B cell (primary cell): ENCODE data around the gene RNASEH2C. TPM values are rescaled to one million over a fixed set of nuclear protein-coding genes. Genes with fewer than 3 reads are reported as not detected.

ENCODE experiments used
- ATAC-seq: fragments of 200-7000 bp; cut with Tn5 transposase; one replicate; pipeline ENCODE4 v1.10.0; 2021; ENCODE audit warnings: low read depth, mild to moderate bottlenecking, moderate number of reproducible peaks, moderate library complexity
- CTCF ChIA-PET: fragments of 350-600 bp; sonication (Branson Sonifier 250); formaldehyde crosslinking; loops from one replicate; lab custom pipeline; 2021; ENCODE audit warnings: antibody characterized with exemption, inconsistent platforms; lab: Charles Lee
- POLR2A ChIA-PET: fragments of 350-600 bp; sonication (Branson Sonifier 250); formaldehyde crosslinking; loops from one replicate; lab custom pipeline; 2021; ENCODE audit warnings: antibody characterized with exemption; lab: Charles Lee
- DNase-seq: peaks from one replicate; pipeline ENCODE4 v3.0.0; 2013
- H2AFZ ChIP-seq: 2 replicates; pipeline ENCODE4 v1.6.1; 2012; ENCODE audit warnings: mild to moderate bottlenecking, low read depth, low read length; ENCODE audit not compliant: insufficient read depth, poor library complexity, severe bottlenecking
- H3K27ac ChIP-seq, 2 donors: 1 replicate in 1 of 2; 2 replicates in 1 of 2; pipeline ENCODE4 v1.5.1; 2012 to 2013; ENCODE audit warnings: low read length in 2 of 2, mild to moderate bottlenecking in 2 of 2, moderate library complexity in 1 of 2
- H3K27me3 ChIP-seq, 4 experiments: fragments of 200-600 bp in 1 of 4; sonication (generic) in 1 of 4; replicated peaks in 1 of 4; 1 replicate in 2 of 4; 2 replicates in 2 of 4; pipeline versions ENCODE4 v1.6.1 to v1.7.0; 2013 to 2016; ENCODE audit warnings: low read length in 3 of 4, mild to moderate bottlenecking in 2 of 4, mixed read lengths in 1 of 4, moderate library complexity in 1 of 4; ENCODE audit not compliant: insufficient read depth in 4 of 4, control insufficient read depth in 3 of 4; ENCODE audit errors: control extremely low read depth in 1 of 4
- H3K36me3 ChIP-seq, 2 experiments: replicated peaks in 1 of 2; 1 replicate in 1 of 2; 2 replicates in 1 of 2; pipeline versions ENCODE4 v1.6.1 to v1.7.1; 2013; ENCODE audit warnings: low read length in 1 of 2; ENCODE audit not compliant: insufficient read depth in 2 of 2, control insufficient read depth in 1 of 2; ENCODE audit errors: control extremely low read depth in 1 of 2, extremely low read depth in 1 of 2
- H3K4me1 ChIP-seq, 2 donors: fragments of 200-600 bp in 1 of 2; sonication (generic) in 1 of 2; 1 replicate in 1 of 2; 2 replicates in 1 of 2; pipeline versions ENCODE4 v1.5.1 to v1.6.1; 2013 to 2017; ENCODE audit warnings: low read length in 2 of 2; ENCODE audit not compliant: control insufficient read depth in 2 of 2, insufficient read depth in 2 of 2
- H3K4me2 ChIP-seq: replicated peaks from 2 replicates; pipeline ENCODE3; 2012; ENCODE audit warnings: mild to moderate bottlenecking, low read depth, low read length; ENCODE audit not compliant: poor library complexity, severe bottlenecking
- H3K4me3 ChIP-seq, 5 experiments: fragments of 200-600 bp in 1 of 5; sonication (generic) in 1 of 5; 1 replicate in 3 of 5; 2 replicates in 2 of 5; pipeline versions ENCODE4 v1.5.1 to v1.7.0; 2011 to 2016; ENCODE audit warnings: low read length in 4 of 5, mild to moderate bottlenecking in 4 of 5, low read depth in 2 of 5, control low read depth in 1 of 5, moderate library complexity in 1 of 5; ENCODE audit not compliant: insufficient read depth in 1 of 5; ENCODE audit errors: control extremely low read depth in 1 of 5, extremely low read depth in 1 of 5
- H3K79me2 ChIP-seq: fragments of 200-600 bp; sonication (generic); one replicate; pipeline ENCODE4 v1.6.0; 2016; ENCODE audit warnings: low read length; ENCODE audit not compliant: control insufficient read depth, insufficient read depth
- H3K9ac ChIP-seq: fragments of 200-600 bp; sonication (generic); 2 replicates; pipeline ENCODE4 v1.6.1; 2017; ENCODE audit warnings: mild to moderate bottlenecking, low read length, moderate library complexity
- H3K9me3 ChIP-seq, 3 donors: one replicate each; pipeline versions ENCODE4 v1.6.1 to v1.7.1; 2013; ENCODE audit warnings: low read length in 2 of 3; ENCODE audit not compliant: control insufficient read depth in 2 of 3, insufficient read depth in 1 of 3; ENCODE audit errors: control extremely low read depth in 1 of 3
- H4K20me1 ChIP-seq: 2 replicates; pipeline ENCODE4 v1.6.0; 2012; ENCODE audit warnings: mild to moderate bottlenecking, low read length; ENCODE audit not compliant: insufficient read depth, control insufficient read depth, poor library complexity, severe bottlenecking
- H3K27ac Mint-ChIP-seq: one replicate; pipeline ENCODE4 v1.8.0; 2021; ENCODE audit warnings: mixed read lengths
- H3K27me3 Mint-ChIP-seq: one replicate; pipeline ENCODE4 v1.8.0; 2021; ENCODE audit warnings: mixed read lengths
- H3K4me1 Mint-ChIP-seq: one replicate; pipeline ENCODE4 v1.8.0; 2021; ENCODE audit warnings: mixed read lengths
- H3K4me3 Mint-ChIP-seq: one replicate; pipeline ENCODE4 v1.8.0; 2021; ENCODE audit warnings: mixed read lengths
- H3K9me3 Mint-ChIP-seq: one replicate; pipeline ENCODE4 v1.8.0; 2022; ENCODE audit warnings: mixed read lengths; ENCODE audit not compliant: insufficient read depth
- EZH2 ChIP-seq: IDR thresholded peaks from 2 replicates; pipeline ENCODE4 v1.6.1; 2012; ENCODE audit warnings: borderline replicate concordance, low read depth, mild to moderate bottlenecking, moderate library complexity, low read length; ENCODE audit not compliant: insufficient read depth, poor library complexity, severe bottlenecking
- WGBS: methylation state at CpG from one replicate; pipeline ENCODE4 v1.1.5; 2013; ENCODE audit warnings: missing lambda C conversion rate; ENCODE audit not compliant: insufficient coverage; 5-methylcytosine and 5-hydroxymethylcytosine counted together
- intact Hi-C: fragments of 100-400 bp; cut with micrococcal nuclease; formaldehyde crosslinking; loops from one replicate; pipeline ENCODE4 v1.10.0; 2022
- polyA plus RNA-seq: library from polyadenylated mRNA; depleted of rRNA; stranded (reverse); fragments of >200 nt; gene quantifications from 2 replicates; pipeline ENCODE4 v1.2.3, GENCODE V29; 2012
- total RNA-seq, 2 donors: library from RNA; stranded (reverse); fragments of 120-200 nt in 1 of 2; gene quantifications; 1 replicate in 1 of 2; 2 replicates in 1 of 2; pipeline versions ENCODE4 v1.2.3 to v1.2.4, GENCODE V29; 2013 to 2022
- TF ChIP-seq, protein P1 (sequence below): fragments of 200-600 bp; IDR thresholded peaks from one replicate; pipeline ENCODE4 v1.8.0; 2022; ENCODE audit warnings: antibody characterized with exemption, mild to moderate bottlenecking

Gene RNASEH2C
- total and polyA plus RNA-seq, 2 donors (not counting 1 experiment from before 2014, with no cell fraction given): 75.3 to 95.0 TPM

DNA sequence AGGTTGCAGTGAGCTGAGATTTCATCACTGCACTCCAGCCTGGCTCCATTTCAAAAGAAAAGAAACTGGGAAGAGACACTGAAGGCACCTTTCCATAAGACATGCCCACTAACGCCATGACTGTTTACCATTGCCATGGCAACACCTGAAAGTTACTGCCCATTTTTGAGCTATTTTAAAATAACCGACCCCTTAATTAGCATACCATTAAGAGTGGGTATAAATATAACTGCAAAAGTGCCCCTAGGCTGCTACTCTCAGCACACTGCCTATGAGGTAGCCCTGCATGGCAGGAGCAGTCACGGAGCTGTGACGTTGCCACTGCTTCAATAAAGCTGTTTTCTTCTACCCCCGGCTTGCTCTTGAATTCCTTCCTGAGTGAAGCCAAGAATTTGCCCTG lies 9.9 kb upstream of the RNASEH2C start:
- no peaks in the 10 kb centered on the region for H4K20me1 ChIP-seq
- DNase-seq (no peak), ATAC-seq (no peak)
- H3K27ac ChIP-seq: no peak overlapping the region
- ChIA-PET CTCF (no interaction called here), POLR2A (no interaction called here)
- H3K27ac Mint-ChIP-seq: no peak overlapping the region
- no peaks in the 10 kb centered on the region for H3K79me2 ChIP-seq
- H3K36me3 ChIP-seq: no peaks in the 10 kb centered on the region
- no peak overlapping the region for H3K4me3 Mint-ChIP-seq
- no peak overlapping the region for H2AFZ ChIP-seq
- H3K4me3 ChIP-seq: no peak overlapping the region
- H3K9me3 Mint-ChIP-seq: peaks cover 2% of the 10 kb centered on the region
- peaks cover 24% of the 10 kb centered on the region for H3K27me3 Mint-ChIP-seq
- no peaks in the 10 kb centered on the region for H3K4me1 Mint-ChIP-seq
- intact Hi-C loops: no loop called here
- H3K4me2 ChIP-seq: no peak overlapping the region
- no peaks in the 10 kb centered on the region for H3K9me3 ChIP-seq
- WGBS: 85% methylated on average over 2 of the region's 5 CpGs
- TF ChIP-seq, protein P1, sequence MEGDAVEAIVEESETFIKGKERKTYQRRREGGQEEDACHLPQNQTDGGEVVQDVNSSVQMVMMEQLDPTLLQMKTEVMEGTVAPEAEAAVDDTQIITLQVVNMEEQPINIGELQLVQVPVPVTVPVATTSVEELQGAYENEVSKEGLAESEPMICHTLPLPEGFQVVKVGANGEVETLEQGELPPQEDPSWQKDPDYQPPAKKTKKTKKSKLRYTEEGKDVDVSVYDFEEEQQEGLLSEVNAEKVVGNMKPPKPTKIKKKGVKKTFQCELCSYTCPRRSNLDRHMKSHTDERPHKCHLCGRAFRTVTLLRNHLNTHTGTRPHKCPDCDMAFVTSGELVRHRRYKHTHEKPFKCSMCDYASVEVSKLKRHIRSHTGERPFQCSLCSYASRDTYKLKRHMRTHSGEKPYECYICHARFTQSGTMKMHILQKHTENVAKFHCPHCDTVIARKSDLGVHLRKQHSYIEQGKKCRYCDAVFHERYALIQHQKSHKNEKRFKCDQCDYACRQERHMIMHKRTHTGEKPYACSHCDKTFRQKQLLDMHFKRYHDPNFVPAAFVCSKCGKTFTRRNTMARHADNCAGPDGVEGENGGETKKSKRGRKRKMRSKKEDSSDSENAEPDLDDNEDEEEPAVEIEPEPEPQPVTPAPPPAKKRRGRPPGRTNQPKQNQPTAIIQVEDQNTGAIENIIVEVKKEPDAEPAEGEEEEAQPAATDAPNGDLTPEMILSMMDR: no peak
- TF ChIP-seq EZH2: no peak
- H3K9ac ChIP-seq: no peak overlapping the region
- peaks cover 0 to 6% (median 1%) of the 10 kb centered on the region in 4 experiments for H3K27me3 ChIP-seq
- no peaks in the 10 kb centered on the region for H3K4me1 ChIP-seq

DNA sequence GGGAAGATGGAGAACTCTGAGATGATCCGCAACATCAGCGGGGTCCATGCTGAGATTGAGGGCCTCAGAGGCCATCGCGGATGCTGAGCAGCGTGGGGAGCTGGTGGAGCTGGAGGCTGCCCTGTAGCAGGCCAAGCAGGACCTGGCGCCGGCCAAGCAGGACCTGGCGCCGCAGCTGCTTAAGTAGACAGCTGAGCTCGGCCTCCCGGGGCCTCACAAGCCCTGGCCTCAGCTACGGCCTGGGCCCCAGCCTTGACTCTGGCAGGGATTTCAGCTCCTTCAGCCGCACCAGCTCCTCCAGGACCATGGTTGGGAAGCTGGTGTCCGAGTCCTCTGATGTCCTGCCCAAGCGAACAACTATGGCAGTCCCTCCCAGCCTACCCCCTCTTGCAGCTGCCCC lies 7.3 kb upstream of the RNASEH2C start:
- intact Hi-C loops: no loop called here
- Histone ChIP-seq H3K9ac (no peak overlapping the region), H3K4me3 (no peak overlapping the region), H3K4me2 (no peak overlapping the region), H3K36me3 (no peaks in the 10 kb centered on the region), H2AFZ (no peak overlapping the region), H4K20me1 (no peaks in the 10 kb centered on the region), H3K4me1 (no peaks in the 10 kb centered on the region), H3K79me2 (no peaks in the 10 kb centered on the region), H3K27ac (no peak overlapping the region), H3K9me3 (no peaks in the 10 kb centered on the region), H3K27me3 (peaks cover 0 to 5% (median 1%) of the 10 kb centered on the region in 4 experiments)
- peaks cover 15% of the 10 kb centered on the region for H3K27me3 Mint-ChIP-seq
- H3K4me1 Mint-ChIP-seq: no peaks in the 10 kb centered on the region
- WGBS: 89% methylated on average over 15 of the region's 15 CpGs
- ChIA-PET POLR2A (no interaction called here), CTCF (interaction anchor here (1.0 to 2.0 kb wide), 3 partner anchors 39 to 52 kb away, joined by 5 read pairs; no protein-coding TSS in a partner anchor)
- TF ChIP-seq EZH2: no peak
- ATAC-seq (no peak), DNase-seq (no peak)
- H3K4me3 Mint-ChIP-seq: no peak overlapping the region
- H3K27ac Mint-ChIP-seq: no peak overlapping the region
- H3K9me3 Mint-ChIP-seq: peaks cover under 1% of the 10 kb centered on the region
